C4-2B (cell line): ENCODE results near the gene IGSF22.

Experiments
- ZFX ChIP-seq: fragments of 450-650 bp; IDR thresholded peaks from 2 replicates; pipeline ENCODE4 v1.6.1; 2017
- TF ChIP-seq, protein P1 (sequence below): fragments of 450-650 bp; conservative IDR thresholded peaks from 2 replicates; pipeline ENCODE4 v1.5.1; 2017; ENCODE audit warnings: mild to moderate bottlenecking

DNA sequence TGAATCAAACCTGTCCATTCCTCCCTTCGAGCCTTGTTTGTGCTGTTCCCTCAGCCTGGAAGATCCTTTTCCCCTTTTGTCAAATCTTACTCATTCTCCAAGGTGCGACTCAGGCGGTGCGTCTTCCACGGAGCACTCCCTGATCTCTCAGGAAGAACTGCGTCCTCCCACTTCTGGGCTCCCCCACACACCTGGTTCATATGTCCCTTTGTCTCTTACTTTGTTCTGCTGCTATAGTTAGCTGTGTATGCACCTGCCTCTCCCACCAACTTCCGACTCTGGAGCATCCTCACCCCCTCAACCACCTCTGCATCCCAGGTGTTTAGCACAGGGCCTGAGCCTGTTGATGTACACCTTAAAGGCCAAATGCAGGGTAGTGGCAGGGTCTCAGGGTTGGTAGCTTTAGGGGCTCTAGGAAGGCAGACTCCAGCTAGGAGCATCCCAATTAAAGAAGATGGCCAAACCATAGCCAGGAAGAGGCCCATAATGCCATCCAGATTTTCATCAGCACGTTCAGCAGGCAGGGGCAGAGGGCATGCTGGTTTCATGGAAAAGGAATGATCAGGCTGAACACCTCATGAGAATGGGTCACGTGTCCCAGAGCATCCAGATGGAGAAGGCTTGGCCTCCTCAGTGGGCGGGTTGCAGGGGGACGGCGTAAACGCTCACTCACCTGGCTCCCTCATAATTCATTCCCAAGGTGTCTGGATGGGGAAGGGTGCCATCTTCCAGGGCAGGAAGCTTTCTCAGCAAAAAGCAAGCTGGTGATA is 45.5 kb upstream of the IGSF22 start:
- TF ChIP-seq, protein P1, sequence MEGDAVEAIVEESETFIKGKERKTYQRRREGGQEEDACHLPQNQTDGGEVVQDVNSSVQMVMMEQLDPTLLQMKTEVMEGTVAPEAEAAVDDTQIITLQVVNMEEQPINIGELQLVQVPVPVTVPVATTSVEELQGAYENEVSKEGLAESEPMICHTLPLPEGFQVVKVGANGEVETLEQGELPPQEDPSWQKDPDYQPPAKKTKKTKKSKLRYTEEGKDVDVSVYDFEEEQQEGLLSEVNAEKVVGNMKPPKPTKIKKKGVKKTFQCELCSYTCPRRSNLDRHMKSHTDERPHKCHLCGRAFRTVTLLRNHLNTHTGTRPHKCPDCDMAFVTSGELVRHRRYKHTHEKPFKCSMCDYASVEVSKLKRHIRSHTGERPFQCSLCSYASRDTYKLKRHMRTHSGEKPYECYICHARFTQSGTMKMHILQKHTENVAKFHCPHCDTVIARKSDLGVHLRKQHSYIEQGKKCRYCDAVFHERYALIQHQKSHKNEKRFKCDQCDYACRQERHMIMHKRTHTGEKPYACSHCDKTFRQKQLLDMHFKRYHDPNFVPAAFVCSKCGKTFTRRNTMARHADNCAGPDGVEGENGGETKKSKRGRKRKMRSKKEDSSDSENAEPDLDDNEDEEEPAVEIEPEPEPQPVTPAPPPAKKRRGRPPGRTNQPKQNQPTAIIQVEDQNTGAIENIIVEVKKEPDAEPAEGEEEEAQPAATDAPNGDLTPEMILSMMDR: no peak
- TF ChIP-seq ZFX: no peak
